ENCODE measurements around the gene SH3RF3. TPM values are rescaled to one million over a fixed set of nuclear protein-coding genes. Genes with fewer than 3 reads are reported as not detected.
A peak's percentile ranks its signal among the peaks of the same experiment; 100 is the strongest.
"Not testable (repeated sequence)": the region's sequence is repeated elsewhere in the genome, so short reads cannot be mapped to it uniquely, and the experiment has no call there.

Gene SH3RF3
- total RNA-seq, 1 donor from 2014 or later, result 59.5 TPM

GRCh38 chr2:109218792-109219126, 89.8 kb downstream of the SH3RF3 start:
- no peak for TF ChIP-seq CTCF (IDR thresholded peaks at IDR 0.05)
- Mint-ChIP-seq H3K9me3 (ENCODE audit: low read depth) (no peaks in the 10 kb centered on the region), H3K4me3 (ENCODE audit: unreplicated experiment) (no peak overlapping the region), H3K27me3 (ENCODE audit: low read depth) (no peaks in the 10 kb centered on the region), H3K27ac (ENCODE audit: unreplicated experiment) (peak overlapping the region; percentile 82), H3K36me3 (ENCODE audit: low read depth) (peaks cover 7% of the 10 kb centered on the region), H3K4me1 (ENCODE audit: low read depth) (peaks cover 69% of the 10 kb centered on the region)
- DNase-seq (ENCODE audit: low spot score), result no peak

DNA sequence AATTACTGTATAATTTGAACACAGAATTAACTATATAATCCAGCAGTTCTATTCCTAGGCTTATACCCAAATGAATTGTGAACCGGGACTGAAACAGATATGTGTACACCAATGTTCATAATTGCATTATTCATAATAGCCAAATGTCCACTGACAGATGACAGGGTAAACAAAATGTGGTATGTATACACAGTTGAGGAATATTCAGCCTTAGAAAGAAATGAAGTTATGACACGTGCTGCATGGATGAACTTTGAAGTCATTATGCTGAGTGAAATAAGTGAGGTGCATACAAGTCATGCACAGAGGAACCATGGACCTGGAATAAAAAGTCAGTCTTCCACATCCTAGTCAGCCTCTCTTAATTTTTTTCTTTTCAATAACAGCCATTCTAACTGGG, 91.9 kb downstream of the SH3RF3 start:
- Mint-ChIP-seq H3K27me3 (ENCODE audit: low read depth) (no peaks in the 10 kb centered on the region), H3K27ac (ENCODE audit: unreplicated experiment) (no peak overlapping the region), H3K36me3 (ENCODE audit: low read depth) (peaks cover 4% of the 10 kb centered on the region), H3K9me3 (ENCODE audit: low read depth) (no peaks in the 10 kb centered on the region), H3K4me1 (ENCODE audit: low read depth) (peaks cover 50% of the 10 kb centered on the region), H3K4me3 (ENCODE audit: unreplicated experiment) (no peak overlapping the region)
- DNase-seq (ENCODE audit: low spot score), result no peak
- no peak for TF ChIP-seq CTCF (IDR thresholded peaks at IDR 0.05)

- H3K4me1 Mint-ChIP-seq (ENCODE audit: low read depth), result peaks cover 50% of the 10 kb centered on the region
- not testable (repeated sequence) for H3K36me3 Mint-ChIP-seq (ENCODE audit: low read depth); H3K27me3 Mint-ChIP-seq (ENCODE audit: low read depth); H3K4me3 Mint-ChIP-seq (ENCODE audit: unreplicated experiment); DNase-seq (ENCODE audit: low spot score); H3K27ac Mint-ChIP-seq (ENCODE audit: unreplicated experiment); H3K9me3 Mint-ChIP-seq (ENCODE audit: low read depth)
Measured at GRCh38 chr2:109221316-109221715, 92.3 kb downstream of the SH3RF3 start.

GRCh38 chr2:109222422-109222821, 93.4 kb downstream of the SH3RF3 start:
- TF ChIP-seq CTCF (IDR thresholded peaks at IDR 0.05), result no peak
- H3K9me3 Mint-ChIP-seq (ENCODE audit: low read depth), result no peaks in the 10 kb centered on the region
- DNase-seq (ENCODE audit: low spot score), result no peak
- H3K27ac Mint-ChIP-seq (ENCODE audit: unreplicated experiment), result no peak overlapping the region
- H3K36me3 Mint-ChIP-seq (ENCODE audit: low read depth), result no peaks in the 10 kb centered on the region
- H3K27me3 Mint-ChIP-seq (ENCODE audit: low read depth), result no peaks in the 10 kb centered on the region
- no peak overlapping the region for H3K4me3 Mint-ChIP-seq (ENCODE audit: unreplicated experiment)
- H3K4me1 Mint-ChIP-seq (ENCODE audit: low read depth), result peaks cover 44% of the 10 kb centered on the region

- no peak for TF ChIP-seq CTCF (IDR thresholded peaks at IDR 0.05)
- Mint-ChIP-seq H3K4me3 (ENCODE audit: unreplicated experiment) (no peak overlapping the region), H3K27ac (ENCODE audit: unreplicated experiment) (no peak overlapping the region), H3K27me3 (ENCODE audit: low read depth) (no peaks in the 10 kb centered on the region), H3K4me1 (ENCODE audit: low read depth) (peaks cover 39% of the 10 kb centered on the region), H3K36me3 (ENCODE audit: low read depth) (no peaks in the 10 kb centered on the region), H3K9me3 (ENCODE audit: low read depth) (no peaks in the 10 kb centered on the region)
- no peak for DNase-seq (ENCODE audit: low spot score)
Measured at GRCh38 chr2:109222825-109223471, 93.9 kb downstream of the SH3RF3 start.

- Mint-ChIP-seq H3K4me3 (ENCODE audit: unreplicated experiment) (no peak overlapping the region), H3K36me3 (ENCODE audit: low read depth) (no peaks in the 10 kb centered on the region), H3K4me1 (ENCODE audit: low read depth) (peaks cover 38% of the 10 kb centered on the region), H3K27me3 (ENCODE audit: low read depth) (no peaks in the 10 kb centered on the region), H3K27ac (ENCODE audit: unreplicated experiment) (no peak overlapping the region), H3K9me3 (ENCODE audit: low read depth) (no peaks in the 10 kb centered on the region)
- TF ChIP-seq CTCF (IDR thresholded peaks at IDR 0.05), result no peak
- DNase-seq (ENCODE audit: low spot score), result no peak
Measured at GRCh38 chr2:109223490-109223889, 94.5 kb downstream of the SH3RF3 start.

- H3K4me1 Mint-ChIP-seq (ENCODE audit: low read depth), result peaks cover 38% of the 10 kb centered on the region
Measured at GRCh38 chr2:109224341-109224740, 95.3 kb downstream of the SH3RF3 start.

More at GRCh38 chr2:109224341-109224740, 95.3 kb downstream of the SH3RF3 start:
- not testable (repeated sequence) for H3K27ac Mint-ChIP-seq (ENCODE audit: unreplicated experiment); H3K36me3 Mint-ChIP-seq (ENCODE audit: low read depth); H3K9me3 Mint-ChIP-seq (ENCODE audit: low read depth); H3K4me3 Mint-ChIP-seq (ENCODE audit: unreplicated experiment); DNase-seq (ENCODE audit: low spot score); H3K27me3 Mint-ChIP-seq (ENCODE audit: low read depth)

Data from chondrocyte (in vitro differentiated cells).